ENCODE data around the gene TNP2. TPM values are rescaled to one million over a fixed set of nuclear protein-coding genes. Genes with fewer than 3 reads are reported as not detected.

The TNP2 gene
- total RNA-seq, 1 donor from 2014 or later, result not detected

DNA sequence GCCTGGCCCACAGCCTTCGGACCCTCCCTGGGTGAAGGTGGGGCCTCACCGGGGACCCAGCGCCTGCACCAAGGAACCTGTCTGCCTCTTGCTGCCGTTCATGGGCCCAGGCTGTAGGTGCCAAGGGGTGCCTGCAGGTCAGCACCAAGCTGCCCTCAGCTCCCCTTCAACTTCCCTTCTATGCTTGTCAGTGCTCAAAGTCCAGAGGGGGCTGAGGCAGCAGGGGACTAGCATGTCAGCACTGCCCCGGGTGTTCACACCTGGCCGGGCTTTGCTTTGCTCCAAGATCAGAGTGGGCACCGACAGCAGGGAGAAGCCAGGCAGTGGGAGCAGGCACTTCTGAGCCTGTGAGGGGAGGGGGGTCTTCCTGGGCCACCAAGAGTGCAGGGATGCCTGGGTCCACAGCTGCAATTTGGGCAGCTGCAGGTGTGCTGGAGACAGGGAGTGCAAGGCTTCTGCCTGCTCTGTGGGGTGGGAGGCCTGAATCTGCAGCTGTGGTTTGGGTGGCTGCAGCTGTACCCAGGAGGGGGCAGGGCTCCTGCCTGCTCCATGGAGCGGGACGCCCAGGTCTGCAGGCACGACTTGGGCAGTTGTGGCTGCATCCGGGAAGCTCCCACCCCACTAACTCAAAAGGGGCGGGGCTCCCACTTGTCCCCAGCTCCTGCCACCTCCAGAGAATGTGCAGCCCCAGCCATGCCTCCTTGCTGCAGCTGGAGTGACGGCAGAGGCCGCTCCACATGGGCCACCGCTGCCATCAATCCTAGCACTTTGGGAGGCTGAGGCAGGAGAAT is 39.6 kb upstream of the TNP2 start:
- TF ChIP-seq, protein P1, sequence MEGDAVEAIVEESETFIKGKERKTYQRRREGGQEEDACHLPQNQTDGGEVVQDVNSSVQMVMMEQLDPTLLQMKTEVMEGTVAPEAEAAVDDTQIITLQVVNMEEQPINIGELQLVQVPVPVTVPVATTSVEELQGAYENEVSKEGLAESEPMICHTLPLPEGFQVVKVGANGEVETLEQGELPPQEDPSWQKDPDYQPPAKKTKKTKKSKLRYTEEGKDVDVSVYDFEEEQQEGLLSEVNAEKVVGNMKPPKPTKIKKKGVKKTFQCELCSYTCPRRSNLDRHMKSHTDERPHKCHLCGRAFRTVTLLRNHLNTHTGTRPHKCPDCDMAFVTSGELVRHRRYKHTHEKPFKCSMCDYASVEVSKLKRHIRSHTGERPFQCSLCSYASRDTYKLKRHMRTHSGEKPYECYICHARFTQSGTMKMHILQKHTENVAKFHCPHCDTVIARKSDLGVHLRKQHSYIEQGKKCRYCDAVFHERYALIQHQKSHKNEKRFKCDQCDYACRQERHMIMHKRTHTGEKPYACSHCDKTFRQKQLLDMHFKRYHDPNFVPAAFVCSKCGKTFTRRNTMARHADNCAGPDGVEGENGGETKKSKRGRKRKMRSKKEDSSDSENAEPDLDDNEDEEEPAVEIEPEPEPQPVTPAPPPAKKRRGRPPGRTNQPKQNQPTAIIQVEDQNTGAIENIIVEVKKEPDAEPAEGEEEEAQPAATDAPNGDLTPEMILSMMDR (IDR thresholded peaks at IDR 0.05; ENCODE audit: borderline replicate concordance), result no peak
- Histone ChIP-seq H3K27ac (replicated peaks) (no peak overlapping the region), H3K4me1 (peaks cover 7% of the 10 kb centered on the region), H3K9me3 (replicated peaks) (no peaks in the 10 kb centered on the region), H3K36me3 (no peaks in the 10 kb centered on the region), H3K4me3 (no peak overlapping the region), H3K27me3 (ENCODE audit: low read depth) (no peaks in the 10 kb centered on the region)
- DNase-seq, result no peak
- intact Hi-C loops (cut with micrococcal nuclease), result no loop called here

DNA sequence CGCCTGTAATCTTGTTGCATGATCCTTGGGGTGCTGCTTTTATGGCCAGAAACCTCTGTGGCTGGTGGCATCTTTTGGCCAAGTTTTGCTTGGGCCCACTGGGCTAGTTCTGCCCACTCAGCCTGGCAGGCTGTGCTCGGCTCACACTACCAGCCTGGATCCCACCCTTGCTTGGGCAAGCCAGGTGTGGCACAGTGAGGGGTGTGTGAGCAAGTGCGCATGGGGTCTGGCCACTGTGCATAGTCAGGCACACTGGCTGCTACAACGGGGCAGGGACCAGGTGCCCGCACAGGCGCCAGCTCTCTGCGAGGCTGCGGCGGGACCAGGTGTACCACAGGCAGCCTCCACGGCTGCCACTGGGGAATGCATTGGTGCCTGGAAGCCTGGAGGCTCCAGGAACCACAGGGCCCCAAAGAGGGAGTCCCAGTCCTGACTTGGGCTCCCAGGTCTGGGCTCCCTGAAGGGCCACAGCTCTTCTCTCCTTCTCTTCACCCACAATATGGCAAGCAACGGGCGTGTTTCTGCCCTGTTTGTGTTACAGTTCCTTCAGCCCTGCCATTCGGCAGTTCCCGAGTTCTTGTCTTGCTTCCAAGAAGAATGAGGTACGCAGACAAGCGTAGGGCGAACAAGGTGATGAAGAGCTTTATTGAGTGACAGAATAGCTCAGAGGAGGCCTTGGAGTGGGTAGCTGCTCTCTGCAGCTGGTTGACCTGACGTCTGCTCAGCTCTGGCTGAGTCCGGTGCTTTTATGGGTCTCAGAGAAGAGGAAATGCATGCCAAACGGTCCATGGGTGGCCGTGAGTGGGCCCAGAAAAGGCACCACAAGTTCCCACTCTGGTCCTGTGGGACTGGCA is 38.7 kb upstream of the TNP2 start:
- H3K9me3 ChIP-seq (replicated peaks), result no peaks in the 10 kb centered on the region
- intact Hi-C loops (cut with micrococcal nuclease), result no loop called here
- TF ChIP-seq, protein P1 (IDR thresholded peaks at IDR 0.05; ENCODE audit: borderline replicate concordance), result no peak
- H3K27me3 ChIP-seq (ENCODE audit: low read depth), result no peaks in the 10 kb centered on the region
- H3K36me3 ChIP-seq, result no peaks in the 10 kb centered on the region
- H3K27ac ChIP-seq (replicated peaks), result no peak overlapping the region
- DNase-seq, result no peak
- H3K4me3 ChIP-seq, result no peak overlapping the region
- peaks cover 13% of the 10 kb centered on the region for H3K4me1 ChIP-seq

DNA sequence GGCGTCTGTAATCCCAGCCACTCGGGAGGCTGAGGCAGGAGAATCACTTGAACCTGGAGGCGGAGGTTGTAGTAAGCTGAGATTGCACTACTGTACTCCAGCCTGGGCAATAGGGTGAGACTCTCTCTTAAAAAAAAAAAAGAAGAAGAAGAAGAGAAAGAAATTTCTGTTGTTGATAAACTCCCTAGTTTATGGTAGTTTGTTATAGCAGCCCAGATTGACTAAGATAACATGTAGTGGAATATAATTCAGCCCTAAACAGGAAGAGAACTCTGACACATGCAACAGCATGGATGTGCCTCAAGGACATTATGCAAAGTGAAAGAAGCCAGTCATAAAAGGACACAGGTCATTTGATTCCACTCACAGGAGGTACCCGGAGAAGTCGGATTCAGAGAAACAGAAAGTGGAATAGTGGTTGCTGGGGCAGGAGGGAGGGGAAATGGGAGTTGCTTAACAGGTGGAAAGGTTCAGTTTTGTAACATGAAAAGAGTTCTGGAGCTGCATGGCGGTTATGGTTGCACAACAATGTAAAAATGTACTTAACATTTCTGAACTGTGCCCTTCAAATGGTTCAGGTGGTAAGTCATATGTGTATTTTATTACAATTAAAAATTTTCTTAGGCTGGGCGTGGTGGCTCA is 38.0 kb upstream of the TNP2 start:
- no peak for DNase-seq
- H3K27me3 ChIP-seq (ENCODE audit: low read depth), result no peaks in the 10 kb centered on the region
- intact Hi-C loops (cut with micrococcal nuclease), result no loop called here
- no peak overlapping the region for H3K4me3 ChIP-seq
- no peak overlapping the region for H3K27ac ChIP-seq (replicated peaks)
- H3K9me3 ChIP-seq (replicated peaks), result no peaks in the 10 kb centered on the region
- H3K4me1 ChIP-seq, result peaks cover 13% of the 10 kb centered on the region
- no peaks in the 10 kb centered on the region for H3K36me3 ChIP-seq
- TF ChIP-seq, protein P1 (IDR thresholded peaks at IDR 0.05; ENCODE audit: borderline replicate concordance), result no peak

DNA sequence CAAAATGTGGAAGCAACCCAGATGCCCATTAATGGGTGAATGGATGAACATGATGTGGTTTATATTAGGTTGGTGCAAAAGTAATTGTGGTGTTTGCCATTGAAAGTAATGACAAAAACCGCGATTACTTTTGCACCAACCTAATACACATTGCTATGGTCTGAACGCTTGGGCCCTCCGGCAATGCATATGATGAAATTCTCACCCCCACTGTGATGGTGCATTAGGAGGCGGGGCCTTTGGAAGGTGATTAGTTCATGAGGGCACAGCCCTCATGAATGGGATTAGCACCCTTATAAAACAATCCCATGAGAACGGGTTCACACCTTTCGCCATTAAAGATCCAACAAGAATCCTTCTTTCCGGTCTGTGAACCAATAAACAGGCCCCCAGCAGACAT is 37.3 kb upstream of the TNP2 start:
- no peak overlapping the region for H3K27ac ChIP-seq (replicated peaks)
- H3K4me1 ChIP-seq, result peaks cover 13% of the 10 kb centered on the region
- TF ChIP-seq, protein P1 (IDR thresholded peaks at IDR 0.05; ENCODE audit: borderline replicate concordance), result no peak
- H3K36me3 ChIP-seq, result no peaks in the 10 kb centered on the region
- H3K4me3 ChIP-seq, result no peak overlapping the region
- DNase-seq, result no peak
- intact Hi-C loops (cut with micrococcal nuclease), result no loop called here
- no peaks in the 10 kb centered on the region for H3K9me3 ChIP-seq (replicated peaks)
- H3K27me3 ChIP-seq (ENCODE audit: low read depth), result no peaks in the 10 kb centered on the region

DNA sequence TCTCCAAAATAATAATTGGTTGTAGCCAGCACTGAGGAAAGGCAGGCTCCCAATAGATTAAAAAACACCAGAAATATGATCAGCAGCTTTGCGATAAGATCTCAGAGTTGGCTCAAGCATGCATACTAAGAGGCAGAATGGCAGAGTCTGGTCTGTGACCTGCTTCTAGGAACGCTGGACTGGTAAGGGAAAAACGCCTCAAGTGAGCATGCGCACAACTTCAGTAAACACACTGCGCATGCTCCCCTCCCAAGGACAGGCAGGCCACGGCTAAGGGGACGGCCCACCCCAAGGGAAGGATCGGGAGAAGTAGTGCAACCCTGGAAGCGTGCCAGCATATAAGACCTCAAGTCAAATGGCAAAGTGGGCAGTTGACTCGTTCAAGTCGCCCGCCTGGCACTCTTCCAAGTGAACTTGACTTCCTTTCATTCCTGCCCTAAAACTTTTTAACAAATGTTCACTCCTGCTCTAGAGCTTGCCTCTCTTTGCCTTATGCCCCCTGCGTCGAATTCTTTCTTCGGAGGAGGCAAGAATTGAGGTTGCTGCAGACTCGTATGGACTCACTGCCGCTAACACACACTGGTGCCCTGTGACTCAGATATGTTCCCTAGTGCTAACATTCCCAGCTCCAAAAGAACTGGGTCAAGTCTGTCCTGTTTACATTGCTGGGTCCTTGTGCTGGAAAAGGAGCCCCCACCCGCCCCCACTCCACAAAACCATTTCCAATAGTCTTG is 34.4 kb upstream of the TNP2 start:
- Histone ChIP-seq H3K4me3 (no peak overlapping the region), H3K36me3 (no peaks in the 10 kb centered on the region), H3K27me3 (ENCODE audit: low read depth) (no peaks in the 10 kb centered on the region), H3K27ac (replicated peaks) (no peak overlapping the region), H3K4me1 (peaks cover 7% of the 10 kb centered on the region), H3K9me3 (replicated peaks) (no peaks in the 10 kb centered on the region)
- DNase-seq, result no peak
- intact Hi-C loops (cut with micrococcal nuclease), result no loop called here
- TF ChIP-seq, protein P1 (IDR thresholded peaks at IDR 0.05; ENCODE audit: borderline replicate concordance), result no peak
